ENCODE data around the gene ZNF174. TPM values are rescaled to one million over a fixed set of nuclear protein-coding genes. Genes with fewer than 3 reads are reported as not detected.

The ZNF174 gene
- total RNA-seq, 2 donors from 2014 or later, result 4.9 to 13.0 TPM

- no peaks in the 10 kb centered on the region for H3K27me3 ChIP-seq
- H3K4me3 ChIP-seq, result no peak overlapping the region
- no peaks in the 10 kb centered on the region for H3K36me3 ChIP-seq (replicated peaks in 1 of 2; ENCODE audit: insufficient read depth in 1 of 2, low read depth in 2 of 2)
- DNase-seq, result no peak
- H3K27ac ChIP-seq, result peak overlapping the region in 2 of 4 donors; percentile 39 to 96
- 76 to 78% methylated on average over 5 of the region's 5 CpGs for WGBS, 2 donors
- no peak for ATAC-seq
- peaks cover 31% of the 10 kb centered on the region for H3K4me1 ChIP-seq
- TF ChIP-seq POLR2A (IDR thresholded peaks at IDR 0.05) (no peak), CTCF (IDR thresholded peaks at IDR 0.05) (no peak)
- intact Hi-C loops (cut with DNase I), result no loop called here
- H3K9me3 ChIP-seq, result no peaks in the 10 kb centered on the region
Observed at GRCh38 chr16:3454093-3454492, 53.1 kb downstream of the ZNF174 start.

GRCh38 chr16:3454631-3455147, 53.7 kb downstream of the ZNF174 start:
- ATAC-seq (no peak), DNase-seq (no peak)
- WGBS, 2 donors, result 54 to 59% methylated on average over 10 of the region's 10 CpGs
- intact Hi-C loops (cut with DNase I), result no loop called here
- H3K27ac ChIP-seq, result peak overlapping the region in 3 of 4 donors; percentile 39 to 96 (median 47)
- no peak for TF ChIP-seq CTCF (IDR thresholded peaks at IDR 0.05)
- TF ChIP-seq POLR2A (IDR thresholded peaks at IDR 0.05), result no peak
- H3K4me1 ChIP-seq, result peaks cover 37% of the 10 kb centered on the region
- H3K36me3 ChIP-seq (replicated peaks in 1 of 2; ENCODE audit: insufficient read depth in 1 of 2, low read depth in 2 of 2), result no peaks in the 10 kb centered on the region
- H3K4me3 ChIP-seq, result no peak overlapping the region
- no peaks in the 10 kb centered on the region for H3K27me3 ChIP-seq
- H3K9me3 ChIP-seq, result no peaks in the 10 kb centered on the region

GRCh38 chr16:3457434-3458252, 56.6 kb downstream of the ZNF174 start:
- no peaks in the 10 kb centered on the region for H3K27me3 ChIP-seq
- peak overlapping the region; percentile 93 to 98 (median 96) for H3K27ac ChIP-seq
- H3K4me1 ChIP-seq, result peaks cover 67% of the 10 kb centered on the region
- no peaks in the 10 kb centered on the region for H3K36me3 ChIP-seq (replicated peaks in 1 of 2; ENCODE audit: insufficient read depth in 1 of 2, low read depth in 2 of 2)
- intact Hi-C loops (cut with DNase I), result no loop called here
- ATAC-seq (peak; percentile 90), DNase-seq (peak; percentile 91 to 95 (median 94))
- peak overlapping the region; percentile 48 to 72 for H3K4me3 ChIP-seq
- TF ChIP-seq CTCF (IDR thresholded peaks at IDR 0.05), result peak; percentile 25 to 67 (median 35)
- TF ChIP-seq POLR2A (IDR thresholded peaks at IDR 0.05), result peak; percentile 54 to 75 (median 65)
- WGBS, 2 donors, result 0 to 4% methylated on average over 3 to 64 of the region's 83 CpGs
- H3K9me3 ChIP-seq, result no peaks in the 10 kb centered on the region

- no peaks in the 10 kb centered on the region for H3K27me3 ChIP-seq
- H3K4me1 ChIP-seq, result peaks cover 70% of the 10 kb centered on the region
- TF ChIP-seq CTCF (IDR thresholded peaks at IDR 0.05), result no peak
- TF ChIP-seq POLR2A (IDR thresholded peaks at IDR 0.05), result no peak
- peak; percentile 1 for ATAC-seq
- intact Hi-C loops (cut with DNase I), result no loop called here
- peak overlapping the region; percentile 93 to 98 (median 96) for H3K27ac ChIP-seq
- DNase-seq, result peak in 3 of 4 donors; percentile 33 to 48 (median 40)
- 0% methylated on average over 17 to 33 of the region's 47 CpGs for WGBS, 2 donors
- no peaks in the 10 kb centered on the region for H3K9me3 ChIP-seq
- peak overlapping the region; percentile 48 to 72 for H3K4me3 ChIP-seq
- no peaks in the 10 kb centered on the region for H3K36me3 ChIP-seq (replicated peaks in 1 of 2; ENCODE audit: insufficient read depth in 1 of 2, low read depth in 2 of 2)
Observed at GRCh38 chr16:3458278-3458851, 57.4 kb downstream of the ZNF174 start.
